Erythroblast (primary cell): ENCODE results near the gene ZNF618.

Experiments used
- GATA1 ChIP-seq: IDR thresholded peaks from 2 replicates; pipeline ENCODE4 v1.6.1; 2011; ENCODE audit warnings: low read depth, mild to moderate bottlenecking, control low read depth, low read length, moderate library complexity
- POLR2A ChIP-seq: IDR thresholded peaks from 2 replicates; pipeline ENCODE4 v1.6.1; 2011; ENCODE audit warnings: mild to moderate bottlenecking, low read length

GRCh38 chr9:113873446-113873845 lies 2.7 kb upstream of the ZNF618 start:
- TF ChIP-seq POLR2A (no peak), GATA1 (no peak)
